ENCODE data around the gene XRCC3. TPM values are rescaled to one million over a fixed set of nuclear protein-coding genes. Genes with fewer than 3 reads are reported as not detected.

XRCC3 gene
- total and polyA plus RNA-seq, 2 of the 8 experiments (the other 6 are each of a cell fraction or from before 2014, with no cell fraction given): 36.9 to 41.8 TPM

GRCh38 chr14:103736546-103737431 is 21.5 kb upstream of the XRCC3 start:
- POLR2A ChIA-PET (ENCODE audit: partially characterized antibody): interaction anchor here (1.1 to 1.9 kb wide), 3 partner anchors 8 to 12 kb away, joined by 3 to 9 read pairs (median 5); no protein-coding TSS in a partner anchor

More at GRCh38 chr14:103736546-103737431, 21.5 kb upstream of the XRCC3 start:
- Histone ChIP-seq H3K14ac (ENCODE audit: insufficient read length) (no peak overlapping the region), H4K20me1 (replicated peaks in 1 of 2; ENCODE audit: control insufficient read depth in 1 of 2, insufficient read depth in 2 of 2, low read length in 2 of 2) (peaks cover under 1 to 10% of the 10 kb centered on the region in 2 experiments), H2BK5ac (ENCODE audit: low read depth, low read length) (no peak overlapping the region), H2BK120ac (replicated peaks; ENCODE audit: low read depth, low read length) (no peak overlapping the region), H2BK20ac (ENCODE audit: low read length) (no peak overlapping the region), H3K27ac (ENCODE audit: low read depth, low read length) (no peak overlapping the region), H3K23ac (ENCODE audit: insufficient read length) (no peak overlapping the region), H3K36me3 (ENCODE audit: control insufficient read depth in 2 of 4, insufficient read depth in 4 of 4, low read length in 3 of 4) (peaks cover 0 to 6% (median 2%) of the 10 kb centered on the region in 4 experiments; a peak in 4 of 8 replicates), H3K4ac (replicated peaks; ENCODE audit: insufficient read length, low read depth, low read length) (no peak overlapping the region), H2BK15ac (ENCODE audit: low read length) (no peak overlapping the region), H2BK12ac (ENCODE audit: low read depth, low read length) (no peak overlapping the region), H3K27me3 (replicated peaks in 1 of 4; ENCODE audit: control insufficient read depth in 3 of 4, extremely low read depth in 1 of 4, insufficient read depth in 3 of 4, low read length in 3 of 4) (no peaks in the 10 kb centered on the region), H3K4me2 (ENCODE audit: insufficient read depth in 1 of 2, low read depth in 2 of 2, low read length in 2 of 2) (no peak overlapping the region), H2AK5ac (ENCODE audit: low read depth, low read length) (no peak overlapping the region), H3K4me3 (ENCODE audit: extremely low read depth in 1 of 4, insufficient read depth in 2 of 4, low read depth in 3 of 4, low read length in 4 of 4) (no peak overlapping the region), H3K79me2 (ENCODE audit: control insufficient read depth in 1 of 2, insufficient read depth in 2 of 2, low read length in 2 of 2) (no peaks in the 10 kb centered on the region), H3K4me1 (replicated peaks in 1 of 4; ENCODE audit: control insufficient read depth in 3 of 4, insufficient read depth in 4 of 4, low read length in 3 of 4) (peaks cover 0 to 3% (median under 1%) of the 10 kb centered on the region in 4 experiments; a peak in 3 of 7 replicates), H2AFZ (ENCODE audit: low read length) (no peak overlapping the region), H3K9me3 (ENCODE audit: insufficient read depth in 2 of 2, low read depth in 1 of 2, low read length in 1 of 2) (no peaks in the 10 kb centered on the region), H4K91ac (replicated peaks; ENCODE audit: insufficient read length, low read length) (no peak overlapping the region), H3K79me1 (ENCODE audit: low read depth, low read length) (no peaks in the 10 kb centered on the region), H4K5ac (ENCODE audit: insufficient read length, low read depth, low read length) (no peak overlapping the region), H3K23me2 (ENCODE audit: low read depth, low read length) (no peaks in the 10 kb centered on the region), H3K18ac (ENCODE audit: extremely low read depth, low read length) (no peak overlapping the region), H4K8ac (ENCODE audit: extremely low read depth, insufficient read depth, low read length) (no peak overlapping the region), H3K9ac (replicated peaks in 1 of 4; ENCODE audit: extremely low read depth in 1 of 4, low read depth in 3 of 4, low read length in 3 of 4) (no peak overlapping the region), H3K56ac (replicated peaks; ENCODE audit: insufficient read length, low read depth, low read length) (no peak overlapping the region)
- WGBS, 2 experiments (ENCODE audit: extremely low coverage in 1 of 2, insufficient coverage in 1 of 2, insufficient read length in 1 of 2, insufficient replicate concordance in 2 of 2, low coverage in 1 of 2, low lambda C conversion rate in 2 of 2, missing lambda C conversion rate in 1 of 2): 83% methylated on average over 9 of the region's 10 CpGs; no CpG with 5 or more reads in 1 of the 2 experiments
- CTCF ChIA-PET (ENCODE audit: partially characterized antibody): interaction anchor here (0.6 to 2.5 kb wide), 6 partner anchors 18 to 194 kb away, joined by 3 to 9 read pairs (median 4); no protein-coding TSS in a partner anchor
- no peak for FAIRE-seq
- TF ChIP-seq TEAD4 (IDR thresholded peaks at IDR 0.05; ENCODE audit: low read depth, low read length): no peak
- TF ChIP-seq SIRT6 (IDR thresholded peaks at IDR 0.05; ENCODE audit: low read length): no peak
- TF ChIP-seq CBX5 (IDR thresholded peaks at IDR 0.05; ENCODE audit: low read depth, low read length): no peak
- TF ChIP-seq CTBP2 (IDR thresholded peaks at IDR 0.05; ENCODE audit: borderline replicate concordance, insufficient read depth, insufficient read length, low read length): no peak
- no peak for TF ChIP-seq RFX5 (IDR thresholded peaks at IDR 0.05; ENCODE audit: borderline replicate concordance, low read depth, low read length)
- DNase-seq (ENCODE audit: low read depth in 1 of 2, low spot score in 2 of 2): no peak

Data from H1 (cell line).